Measurements from ENCODE around the gene KIAA2012. TPM values are rescaled to one million over a fixed set of nuclear protein-coding genes. Genes with fewer than 3 reads are reported as not detected.

Gene KIAA2012
- total RNA-seq, 1 donor from 2014 or later: not detected

DNA sequence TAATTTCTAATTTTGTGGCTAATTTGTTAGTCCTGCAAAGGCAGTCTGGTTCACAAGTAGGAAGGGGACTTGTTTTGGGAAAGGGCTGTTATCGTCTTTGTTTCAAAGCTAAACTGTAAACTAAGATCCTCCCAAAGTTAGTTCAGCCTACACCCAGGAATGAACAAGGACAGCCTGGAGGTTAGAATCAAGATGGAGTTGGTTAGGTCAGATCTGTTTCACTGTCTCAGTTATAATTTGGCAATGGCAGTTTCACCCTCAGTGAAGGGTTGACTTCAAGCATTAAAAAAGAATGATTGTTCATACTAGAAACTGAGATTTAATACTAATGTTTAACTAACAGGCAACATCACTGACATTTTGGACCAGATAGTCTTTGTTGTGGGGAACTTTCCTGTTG lies 69.5 kb downstream of the KIAA2012 start:
- intact Hi-C loops (cut with micrococcal nuclease): no loop called here

DNA sequence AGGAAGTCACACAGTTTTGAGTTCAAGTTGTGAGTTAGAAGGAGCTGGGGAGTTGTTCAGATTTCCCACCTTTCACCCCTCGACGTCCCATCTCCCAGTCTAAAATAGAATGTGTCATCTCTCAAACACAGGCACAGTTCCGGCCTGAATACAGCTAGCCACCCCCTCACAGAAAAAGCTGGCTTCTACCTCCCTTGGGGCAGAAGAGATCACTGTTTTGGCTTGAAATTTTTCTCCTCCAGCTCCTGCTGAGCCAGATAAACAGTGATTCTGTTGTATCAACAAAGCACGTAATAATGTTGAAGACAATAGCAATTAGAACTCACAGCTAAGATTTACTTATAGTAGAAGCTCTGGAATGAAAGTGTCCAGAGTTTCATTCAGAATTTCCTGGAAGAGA lies 74.7 kb downstream of the KIAA2012 start:
- intact Hi-C loops (cut with micrococcal nuclease): no loop called here

DNA sequence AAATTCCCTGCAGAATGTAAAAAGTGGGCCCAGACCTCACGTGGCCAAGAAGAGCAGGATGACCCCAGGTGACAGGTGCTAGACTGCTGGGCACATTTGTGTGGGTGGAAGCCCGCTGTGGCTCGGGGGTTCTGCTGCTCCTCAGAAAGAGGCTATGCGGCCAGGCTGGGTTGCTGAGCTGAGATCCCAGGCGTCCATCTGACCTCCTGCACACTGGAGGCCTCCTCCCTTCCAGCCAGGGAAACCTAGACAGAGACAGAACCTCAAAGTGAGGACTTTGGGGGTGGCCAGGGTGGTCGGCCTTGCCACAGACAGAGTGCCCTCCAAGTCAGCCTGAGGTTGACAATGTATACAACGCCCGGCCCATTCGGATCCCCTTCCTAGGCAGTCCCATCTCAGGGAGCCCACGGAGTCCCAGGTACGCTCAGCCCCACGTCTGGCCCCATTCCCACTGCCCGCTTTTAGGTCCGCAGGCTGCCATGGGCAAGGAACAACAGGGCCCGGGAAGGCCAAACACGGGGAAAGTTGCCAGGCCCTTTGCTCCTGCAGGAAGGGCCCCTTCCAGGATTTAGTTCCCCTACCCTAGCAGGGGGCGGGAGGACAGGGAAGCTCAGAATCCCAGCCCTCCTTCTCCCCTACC lies 75.6 kb downstream of the KIAA2012 start:
- intact Hi-C loops (cut with micrococcal nuclease): no loop called here

DNA sequence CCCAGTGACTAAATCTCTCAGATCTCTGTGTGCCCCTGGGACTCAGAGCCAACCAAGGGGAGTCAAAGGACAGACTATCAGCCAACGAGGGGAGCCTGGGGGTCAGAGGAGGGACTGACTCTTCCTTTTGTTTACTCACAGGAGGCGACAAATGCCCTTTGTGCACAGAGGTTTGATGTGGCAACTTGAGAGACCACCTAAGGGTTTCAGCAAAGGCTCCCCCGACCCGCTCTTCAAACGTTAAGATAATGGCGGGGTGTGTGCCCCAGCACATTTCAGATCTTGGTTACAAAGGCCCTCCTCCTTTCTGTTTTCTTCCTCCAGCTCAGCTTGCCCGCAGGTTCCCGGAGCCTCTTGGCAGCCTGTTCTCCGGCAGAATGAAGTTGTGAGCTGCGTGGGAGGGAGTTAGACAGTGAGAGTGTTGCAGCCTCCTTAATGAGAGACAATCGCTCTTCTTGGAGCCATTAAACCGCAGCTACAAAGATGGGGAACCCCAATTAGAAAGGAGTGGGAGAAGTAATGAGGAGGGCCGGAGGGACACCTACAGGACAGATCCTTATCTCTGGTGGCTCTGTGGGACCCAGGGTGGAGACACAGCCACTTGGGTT lies 76.2 kb downstream of the KIAA2012 start:
- intact Hi-C loops (cut with micrococcal nuclease): no loop called here

DNA sequence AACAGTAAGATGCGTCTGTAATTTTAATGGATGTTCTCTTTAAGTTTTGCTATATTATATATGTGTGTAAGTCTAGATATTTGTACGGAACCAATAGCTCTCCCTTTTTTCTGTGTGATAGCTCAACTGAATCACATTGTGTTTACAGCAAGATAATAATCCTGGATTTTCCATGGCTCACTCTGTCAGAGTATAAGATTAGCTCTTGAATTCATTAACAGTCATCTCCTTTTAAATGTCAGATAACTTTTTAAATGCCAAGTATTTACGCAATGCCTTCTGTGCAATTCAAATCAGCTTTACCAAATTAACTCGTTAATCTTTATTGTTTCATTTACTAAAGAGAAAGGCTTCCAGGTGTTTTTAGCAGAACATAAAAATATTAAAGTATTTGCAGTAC lies 76.9 kb downstream of the KIAA2012 start:
- intact Hi-C loops (cut with micrococcal nuclease): no loop called here

- intact Hi-C loops (cut with micrococcal nuclease): no loop called here
Observed at GRCh38 chr2:202152104-202152715, 79.2 kb downstream of the KIAA2012 start.

DNA sequence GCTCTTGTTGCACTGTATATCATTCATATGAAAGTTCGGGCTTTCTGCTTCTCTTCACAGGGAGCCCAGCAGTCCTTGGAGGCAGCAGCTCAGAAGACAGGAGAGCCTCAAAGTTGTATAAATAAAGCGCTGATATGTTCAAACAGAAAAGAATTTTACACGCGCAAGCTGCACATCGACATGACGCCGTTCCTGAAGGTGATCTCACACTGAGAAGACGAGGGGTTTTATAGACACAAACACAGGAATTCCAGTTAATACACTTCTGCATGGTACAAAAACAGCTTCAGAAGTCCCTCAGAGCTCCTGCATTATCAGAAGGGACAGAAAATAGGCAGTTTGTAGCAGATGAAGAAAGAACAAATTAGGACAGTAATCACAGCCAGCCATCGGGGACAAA lies 81.6 kb downstream of the KIAA2012 start:
- intact Hi-C loops (cut with micrococcal nuclease): no loop called here

DNA sequence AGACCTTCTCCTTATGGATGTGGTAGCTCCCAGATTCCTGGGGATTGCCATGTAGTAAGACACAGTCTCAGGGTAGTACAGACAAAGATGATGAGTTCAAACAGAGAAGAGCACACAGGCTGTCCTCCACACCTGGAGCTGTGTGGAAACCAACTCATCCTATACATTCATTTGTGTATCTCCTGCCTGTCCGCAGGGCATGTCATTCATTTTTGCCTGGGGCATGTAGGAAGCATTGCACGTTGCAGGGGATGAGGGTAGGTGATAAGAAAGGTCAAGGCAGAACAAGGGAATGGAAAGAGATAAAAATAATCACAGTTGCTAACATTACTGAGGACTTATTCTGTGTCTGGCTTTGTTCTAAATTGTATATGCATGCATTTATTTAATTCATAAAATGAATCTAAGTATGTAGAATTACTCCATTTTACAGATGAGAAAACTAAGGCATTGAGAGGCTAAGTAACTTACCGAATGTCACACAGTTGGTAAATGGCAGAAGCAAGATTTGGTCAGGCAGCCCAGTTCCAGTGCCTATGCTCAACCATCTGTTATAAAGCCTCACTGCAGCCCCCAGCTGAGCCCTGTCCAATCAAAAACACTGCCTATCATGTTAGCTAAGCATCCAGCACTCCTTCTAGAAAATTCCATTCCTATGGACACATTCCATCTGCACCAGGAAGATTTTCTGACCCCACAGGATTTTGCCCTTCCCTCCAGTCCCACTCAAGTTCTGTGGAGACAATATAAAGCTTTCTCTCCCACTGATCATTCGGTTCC lies 84.3 kb downstream of the KIAA2012 start:
- intact Hi-C loops (cut with micrococcal nuclease): no loop called here

DNA sequence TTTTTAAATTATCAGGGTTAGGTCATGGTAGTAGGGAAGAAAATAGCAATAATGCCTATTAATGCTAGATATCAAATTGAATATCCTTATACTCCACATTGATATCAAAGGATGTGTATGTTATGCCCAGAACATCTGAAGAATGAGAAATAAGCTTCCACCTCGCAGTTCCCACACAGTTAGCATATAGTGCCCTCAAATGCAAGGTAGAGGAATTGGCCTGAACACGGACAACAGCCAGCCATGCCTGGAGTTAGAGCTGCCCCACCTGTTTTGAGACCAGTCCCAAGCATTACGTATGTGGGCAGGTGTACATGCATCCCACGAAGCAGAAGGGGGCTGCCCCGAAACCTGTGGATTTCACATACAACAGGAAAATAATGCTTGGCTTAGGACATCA lies 85.7 kb downstream of the KIAA2012 start:
- intact Hi-C loops (cut with micrococcal nuclease): no loop called here

DNA sequence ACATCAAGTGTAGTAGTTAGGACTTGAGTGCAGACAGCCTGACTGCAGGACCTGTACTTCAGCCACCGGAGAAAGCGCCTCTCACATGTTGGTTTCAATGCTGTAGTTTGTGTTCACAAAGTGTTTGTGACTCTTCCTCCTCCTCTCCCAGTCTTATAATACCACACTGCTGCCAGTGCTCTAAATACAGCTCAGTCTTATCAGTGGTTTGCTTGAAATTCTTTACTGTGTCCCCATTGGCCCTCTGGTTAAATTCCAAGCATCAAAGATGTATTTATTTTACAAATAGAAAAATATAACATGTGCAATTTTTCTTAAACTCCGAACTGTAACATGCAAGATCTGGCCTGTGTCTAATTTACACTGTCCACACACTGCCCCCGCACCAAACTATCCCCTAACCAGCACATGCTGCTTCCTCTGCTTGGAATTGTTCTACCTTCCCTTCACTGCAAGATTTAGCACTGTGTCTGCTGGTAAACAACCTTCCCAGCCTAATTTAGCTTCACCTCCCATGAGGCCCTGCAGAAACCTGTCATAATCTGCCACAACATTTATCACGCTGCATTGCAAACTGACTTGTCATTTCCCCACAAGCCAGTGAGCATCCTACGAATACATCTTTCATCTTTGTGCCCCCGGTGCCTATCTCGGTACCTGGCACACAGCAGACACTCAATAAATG lies 88.2 kb downstream of the KIAA2012 start:
- intact Hi-C loops (cut with micrococcal nuclease): no loop called here

GRCh38 chr2:202164411-202164810 lies 91.4 kb downstream of the KIAA2012 start:
- intact Hi-C loops (cut with micrococcal nuclease): no loop called here

- intact Hi-C loops (cut with micrococcal nuclease): no loop called here
Observed at GRCh38 chr2:202165208-202165607, 92.2 kb downstream of the KIAA2012 start.

DNA sequence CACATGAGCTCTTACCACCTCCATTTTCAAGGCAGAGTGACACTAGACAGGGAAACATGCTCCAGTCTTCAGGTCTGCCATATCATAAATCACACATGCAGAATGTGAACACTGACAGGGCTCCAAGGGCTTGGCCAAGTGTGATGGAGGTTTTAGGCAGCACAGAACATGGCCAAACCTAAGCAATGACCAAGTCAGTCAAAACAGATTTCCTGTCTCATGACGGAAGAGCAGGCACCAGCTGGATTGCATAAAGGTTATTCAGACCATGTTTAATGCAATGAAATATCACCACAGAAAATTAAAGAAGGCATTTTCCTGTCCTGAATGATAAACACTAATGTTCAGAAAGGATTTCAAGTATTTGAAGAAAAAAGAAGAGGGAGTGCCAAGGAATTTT lies 92.9 kb downstream of the KIAA2012 start:
- intact Hi-C loops (cut with micrococcal nuclease): no loop called here

DNA sequence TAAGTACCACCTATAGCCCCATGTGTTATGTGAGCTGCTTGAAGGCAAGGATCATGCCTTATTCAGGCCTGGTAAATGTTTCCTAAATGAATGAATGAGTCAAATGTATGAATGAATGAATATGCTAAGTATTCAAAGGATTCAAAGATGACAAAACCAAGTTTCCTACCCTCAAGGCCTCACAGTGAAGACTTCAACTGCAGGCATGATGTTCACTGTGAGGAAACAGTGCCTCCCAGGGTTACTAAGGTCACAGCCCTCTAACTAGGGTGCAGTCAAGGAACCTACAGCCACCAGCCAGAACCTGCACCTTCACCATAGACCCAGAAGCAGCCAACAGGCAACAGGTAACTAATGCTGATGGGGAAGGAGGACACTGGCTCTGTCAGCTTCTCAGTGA lies 96.1 kb downstream of the KIAA2012 start:
- intact Hi-C loops (cut with micrococcal nuclease): no loop called here

DNA sequence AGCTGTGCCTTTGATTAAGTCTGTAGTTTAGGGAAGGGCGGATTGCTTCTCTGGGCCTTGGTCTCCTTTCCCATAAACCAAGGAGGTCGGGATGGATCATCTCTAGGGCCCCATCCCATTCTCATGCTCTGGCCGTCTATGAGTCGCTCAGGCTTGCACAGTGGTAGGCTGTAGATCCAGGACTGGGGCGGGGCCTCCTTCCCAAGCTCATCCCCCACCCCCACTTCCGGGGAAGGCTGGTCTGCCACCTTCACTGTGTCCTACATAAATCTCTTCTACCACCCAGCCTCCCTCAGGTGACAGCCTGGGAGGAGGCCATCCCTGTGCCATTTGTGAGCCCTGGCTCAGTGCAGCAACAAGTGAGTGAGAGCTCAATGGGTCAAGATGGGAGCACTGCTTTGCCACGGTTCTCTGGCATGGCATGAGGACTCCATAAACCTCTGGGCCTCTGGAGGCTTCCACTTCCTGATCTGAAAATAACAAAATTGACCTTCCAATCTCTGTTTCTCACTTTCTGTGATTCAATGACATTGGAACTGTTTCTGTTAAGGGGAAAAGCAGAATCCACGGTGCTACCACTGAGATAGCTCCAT lies 96.9 kb downstream of the KIAA2012 start:
- intact Hi-C loops (cut with micrococcal nuclease): loop anchor here (10.0 kb wide), 1 partner anchor 475 kb away; the partner anchor contains the start of gene MPP4

- intact Hi-C loops (cut with micrococcal nuclease): loop anchor here (10.0 kb wide), 1 partner anchor 477 kb away; the partner anchor contains the start of gene MPP4
Observed at GRCh38 chr2:202171241-202171825, 98.3 kb downstream of the KIAA2012 start.

GRCh38 chr2:202172439-202173211 lies 99.6 kb downstream of the KIAA2012 start:
- intact Hi-C loops (cut with micrococcal nuclease): loop anchor here (10.0 kb wide), 1 partner anchor 478 kb away; the partner anchor contains the start of gene MPP4

DNA sequence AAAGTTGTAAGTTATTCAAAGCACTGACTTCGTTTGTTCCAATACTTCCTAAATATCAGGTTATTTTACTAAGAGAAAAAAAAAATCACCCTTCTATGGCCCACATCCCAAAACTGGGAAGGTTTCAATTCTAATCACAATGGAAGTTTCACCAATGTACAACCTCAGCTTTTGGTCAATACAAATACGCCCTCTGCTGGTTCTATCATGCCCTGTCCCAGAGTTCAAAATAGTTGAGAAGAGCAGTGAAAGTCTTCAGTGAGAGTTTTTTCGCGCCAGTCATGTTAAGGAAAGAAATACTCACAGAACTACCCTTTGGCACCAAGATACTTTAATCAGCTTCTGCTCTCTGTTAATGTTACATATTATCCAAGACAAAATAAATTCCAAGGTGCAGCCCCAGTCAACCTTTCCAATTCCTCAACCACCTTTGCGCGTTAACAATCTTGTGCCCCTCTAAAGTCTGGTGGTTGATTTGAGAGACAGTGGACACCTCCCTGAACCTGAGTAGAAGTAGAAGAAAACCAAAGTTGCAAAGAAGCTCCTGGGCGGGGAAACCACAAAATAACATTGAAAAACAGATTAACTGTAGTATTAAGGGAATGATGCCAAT lies 105.4 kb downstream of the KIAA2012 start:
- intact Hi-C loops (cut with micrococcal nuclease): loop anchor here (1.0 to 10.0 kb wide), 10 partner anchors 74 to 996 kb away; partner anchors contain the start of gene MPP4

- intact Hi-C loops (cut with micrococcal nuclease): no loop called here
Observed at GRCh38 chr2:202184557-202184956, 111.5 kb downstream of the KIAA2012 start.

Measured in T-helper 1 cell treated with Interleukin-12 subunit alpha and Interleukin-12 subunit beta and Interleukin-4 antibody, amounts not matched to agents 30 ng/mL and 1 ng/mL, for 36 hours (primary cell).